ENCODE data around the gene ZNF320.
"Not testable (repeated sequence)": the region's sequence is repeated elsewhere in the genome, so short reads cannot be mapped to it uniquely, and the experiment has no call there.

ZNF320 gene

GRCh38 chr19:52940905-52941304 is 43.5 kb upstream of the ZNF320 start:
- not testable (repeated sequence) for H3K36me3 ChIP-seq (ENCODE audit: control insufficient read depth in 1 of 2, insufficient read depth in 2 of 2, low read length in 2 of 2); H3K27ac ChIP-seq (ENCODE audit: low read length); H3K9me3 ChIP-seq (ENCODE audit: control insufficient read depth in 1 of 2, low read length in 2 of 2); H3K4me3 ChIP-seq (ENCODE audit: low read depth in 1 of 2, low read length in 2 of 2); H3K4me1 ChIP-seq (ENCODE audit: control insufficient read depth in 1 of 2, insufficient read depth in 2 of 2, low read length in 2 of 2); H3K27me3 ChIP-seq (ENCODE audit: low read depth, low read length)

DNA sequence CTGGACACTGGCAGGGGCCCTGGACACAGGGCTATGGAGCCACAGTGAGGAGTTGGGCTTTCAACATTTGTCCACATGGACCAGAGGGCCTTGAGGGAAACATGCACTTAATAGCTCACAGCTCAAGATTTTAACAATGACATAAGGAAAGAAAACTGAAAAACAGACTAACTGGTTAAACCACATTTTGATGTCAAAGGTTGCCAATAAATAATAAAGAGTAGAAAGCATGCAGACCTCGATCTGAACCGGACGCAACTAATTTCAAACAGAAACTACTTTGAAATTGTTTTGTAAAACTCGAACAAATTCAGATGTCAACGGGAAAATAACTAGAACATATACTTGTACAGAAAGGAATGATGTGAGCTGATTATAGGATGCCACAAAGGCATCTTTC is 41.3 kb upstream of the ZNF320 start:
- H3K27ac ChIP-seq (ENCODE audit: low read length) = no peak overlapping the region
- H3K4me1 ChIP-seq (ENCODE audit: control insufficient read depth in 1 of 2, insufficient read depth in 2 of 2, low read length in 2 of 2) = peaks cover 0 to 8% of the 10 kb centered on the region in 2 donors
- no peaks in the 10 kb centered on the region for H3K36me3 ChIP-seq (ENCODE audit: control insufficient read depth in 1 of 2, insufficient read depth in 2 of 2, low read length in 2 of 2)
- no peaks in the 10 kb centered on the region for H3K27me3 ChIP-seq (ENCODE audit: low read depth, low read length)
- H3K9me3 ChIP-seq (ENCODE audit: control insufficient read depth in 1 of 2, low read length in 2 of 2) = no peaks in the 10 kb centered on the region
- no peak overlapping the region for H3K4me3 ChIP-seq (ENCODE audit: low read depth in 1 of 2, low read length in 2 of 2)

DNA sequence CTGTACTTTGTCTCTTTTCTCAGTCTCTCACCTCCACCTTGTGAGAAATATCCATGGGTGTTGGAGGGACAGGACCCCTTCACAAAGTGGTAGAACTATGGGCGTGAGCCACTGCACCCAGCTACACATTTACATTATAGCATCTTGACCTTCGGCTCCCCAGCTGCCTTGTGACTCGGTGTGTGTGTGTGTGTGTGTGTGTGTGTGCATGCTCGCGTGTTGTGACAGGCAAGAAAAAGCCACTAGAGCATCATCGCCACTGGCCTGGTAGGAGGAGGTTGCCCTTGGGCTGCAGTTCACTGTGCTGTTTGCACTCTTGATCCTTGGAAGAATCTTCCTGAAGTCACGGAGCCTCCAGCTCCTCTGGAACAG is 39.5 kb upstream of the ZNF320 start:
- H3K27ac ChIP-seq (ENCODE audit: low read length) = no peak overlapping the region
- H3K4me3 ChIP-seq (ENCODE audit: low read depth in 1 of 2, low read length in 2 of 2) = no peak overlapping the region
- no peaks in the 10 kb centered on the region for H3K27me3 ChIP-seq (ENCODE audit: low read depth, low read length)
- peaks cover 0 to 6% of the 10 kb centered on the region in 2 donors for H3K4me1 ChIP-seq (ENCODE audit: control insufficient read depth in 1 of 2, insufficient read depth in 2 of 2, low read length in 2 of 2)
- H3K9me3 ChIP-seq (ENCODE audit: control insufficient read depth in 1 of 2, low read length in 2 of 2) = no peaks in the 10 kb centered on the region
- H3K36me3 ChIP-seq (ENCODE audit: control insufficient read depth in 1 of 2, insufficient read depth in 2 of 2, low read length in 2 of 2) = no peaks in the 10 kb centered on the region

DNA sequence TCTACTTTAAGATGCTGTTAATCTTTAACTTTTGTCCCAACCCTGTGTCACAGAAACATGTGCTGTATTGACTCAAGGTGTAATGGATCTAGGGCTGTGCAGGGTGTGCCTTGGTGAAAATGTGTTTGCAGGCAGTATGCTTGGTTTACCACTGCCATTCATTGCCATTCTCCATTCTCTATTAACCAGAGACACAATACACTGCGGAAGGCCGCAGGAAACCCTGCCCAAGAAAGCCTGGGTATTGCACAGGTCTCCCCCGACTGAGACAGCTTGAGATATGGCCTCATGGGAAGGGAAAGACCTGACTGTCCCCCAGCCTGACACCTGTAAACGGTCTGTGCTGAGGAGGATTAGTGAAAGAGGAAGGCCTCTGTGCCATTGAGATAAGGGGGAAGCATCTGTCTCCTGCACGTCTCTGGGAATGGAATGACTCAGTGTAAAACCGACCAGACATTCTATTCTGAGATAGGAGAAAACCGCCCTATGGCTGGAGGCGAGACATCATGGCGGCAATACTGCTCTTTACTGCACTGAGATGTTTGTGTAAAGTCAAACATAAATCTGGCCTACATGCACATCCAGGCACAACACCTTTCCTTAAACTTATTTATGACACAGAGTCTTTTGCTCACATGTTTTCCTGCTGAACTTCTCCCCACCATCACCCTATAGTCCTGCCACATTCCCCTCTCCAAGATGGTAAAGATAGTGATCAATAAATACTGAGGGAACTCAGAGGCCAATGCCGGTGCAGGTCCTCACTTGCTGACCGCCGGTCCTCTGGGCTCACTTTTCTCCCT is 38.9 kb upstream of the ZNF320 start:
- Histone ChIP-seq H3K4me3 (ENCODE audit: low read depth in 1 of 2, low read length in 2 of 2) (no peak overlapping the region), H3K27ac (ENCODE audit: low read length) (no peak overlapping the region), H3K27me3 (ENCODE audit: low read depth, low read length) (no peaks in the 10 kb centered on the region), H3K9me3 (ENCODE audit: control insufficient read depth in 1 of 2, low read length in 2 of 2) (no peaks in the 10 kb centered on the region), H3K36me3 (ENCODE audit: control insufficient read depth in 1 of 2, insufficient read depth in 2 of 2, low read length in 2 of 2) (no peaks in the 10 kb centered on the region), H3K4me1 (ENCODE audit: control insufficient read depth in 1 of 2, insufficient read depth in 2 of 2, low read length in 2 of 2) (peaks cover 0 to under 1% of the 10 kb centered on the region in 2 donors)

- no peaks in the 10 kb centered on the region for H3K27me3 ChIP-seq (ENCODE audit: low read depth, low read length)
- no peak overlapping the region for H3K4me3 ChIP-seq (ENCODE audit: low read depth in 1 of 2, low read length in 2 of 2)
- H3K4me1 ChIP-seq (ENCODE audit: control insufficient read depth in 1 of 2, insufficient read depth in 2 of 2, low read length in 2 of 2) = no peaks in the 10 kb centered on the region
- no peak overlapping the region for H3K27ac ChIP-seq (ENCODE audit: low read length)
- no peaks in the 10 kb centered on the region for H3K36me3 ChIP-seq (ENCODE audit: control insufficient read depth in 1 of 2, insufficient read depth in 2 of 2, low read length in 2 of 2)
- no peaks in the 10 kb centered on the region for H3K9me3 ChIP-seq (ENCODE audit: control insufficient read depth in 1 of 2, low read length in 2 of 2)
Observed at GRCh38 chr19:52935434-52935833, 38.0 kb upstream of the ZNF320 start.

GRCh38 chr19:52924641-52925040 is 27.2 kb upstream of the ZNF320 start:
- not testable (repeated sequence) for H3K27me3 ChIP-seq (ENCODE audit: low read depth, low read length); H3K36me3 ChIP-seq (ENCODE audit: control insufficient read depth in 1 of 2, insufficient read depth in 2 of 2, low read length in 2 of 2); H3K4me3 ChIP-seq (ENCODE audit: low read depth in 1 of 2, low read length in 2 of 2); H3K9me3 ChIP-seq (ENCODE audit: control insufficient read depth in 1 of 2, low read length in 2 of 2); H3K27ac ChIP-seq (ENCODE audit: low read length)
- peaks cover 4 to 14% of the 10 kb centered on the region in 2 donors for H3K4me1 ChIP-seq (ENCODE audit: control insufficient read depth in 1 of 2, insufficient read depth in 2 of 2, low read length in 2 of 2)

- Histone ChIP-seq H3K27me3 (ENCODE audit: low read depth, low read length) (no peaks in the 10 kb centered on the region), H3K4me1 (ENCODE audit: control insufficient read depth in 1 of 2, insufficient read depth in 2 of 2, low read length in 2 of 2) (peaks cover 4 to 14% of the 10 kb centered on the region in 2 donors), H3K27ac (ENCODE audit: low read length) (no peak overlapping the region), H3K4me3 (ENCODE audit: low read depth in 1 of 2, low read length in 2 of 2) (peak overlapping the region; percentile 78 to 87), H3K9me3 (ENCODE audit: control insufficient read depth in 1 of 2, low read length in 2 of 2) (no peaks in the 10 kb centered on the region), H3K36me3 (ENCODE audit: control insufficient read depth in 1 of 2, insufficient read depth in 2 of 2, low read length in 2 of 2) (peaks cover 0 to 4% of the 10 kb centered on the region in 2 donors)
Observed at GRCh38 chr19:52923778-52924593, 26.6 kb upstream of the ZNF320 start.

GRCh38 chr19:52922841-52923777 is 25.7 kb upstream of the ZNF320 start, which contains the start of gene ZNF888:
ZNF888 (minus strand) TSS chr19:52923428; CDS start chr19:52917873, 5,555 bp downstream.
- H3K9me3 ChIP-seq (ENCODE audit: control insufficient read depth in 1 of 2, low read length in 2 of 2) = no peaks in the 10 kb centered on the region
- no peaks in the 10 kb centered on the region for H3K27me3 ChIP-seq (ENCODE audit: low read depth, low read length)
- H3K4me3 ChIP-seq (ENCODE audit: low read depth in 1 of 2, low read length in 2 of 2) = peak within 1 kb of the TSS; percentile 78 to 87
- H3K36me3 ChIP-seq (ENCODE audit: control insufficient read depth in 1 of 2, insufficient read depth in 2 of 2, low read length in 2 of 2) = no peaks in the 10 kb centered on the region
- peak within 1 kb of the TSS; percentile 94 for H3K27ac ChIP-seq (ENCODE audit: low read length)
- peaks cover 4 to 14% of the 10 kb centered on the region in 2 donors for H3K4me1 ChIP-seq (ENCODE audit: control insufficient read depth in 1 of 2, insufficient read depth in 2 of 2, low read length in 2 of 2)

GRCh38 chr19:52917531-52917930 is 20.1 kb upstream of the ZNF320 start:
- Histone ChIP-seq H3K4me3 (ENCODE audit: low read depth in 1 of 2, low read length in 2 of 2) (no peak overlapping the region), H3K27ac (ENCODE audit: low read length) (no peak overlapping the region), H3K9me3 (ENCODE audit: control insufficient read depth in 1 of 2, low read length in 2 of 2) (no peaks in the 10 kb centered on the region), H3K36me3 (ENCODE audit: control insufficient read depth in 1 of 2, insufficient read depth in 2 of 2, low read length in 2 of 2) (peaks cover 6 to 18% of the 10 kb centered on the region in 2 donors), H3K27me3 (ENCODE audit: low read depth, low read length) (no peaks in the 10 kb centered on the region), H3K4me1 (ENCODE audit: control insufficient read depth in 1 of 2, insufficient read depth in 2 of 2, low read length in 2 of 2) (peaks cover 3% of the 10 kb centered on the region in 2 donors)

DNA sequence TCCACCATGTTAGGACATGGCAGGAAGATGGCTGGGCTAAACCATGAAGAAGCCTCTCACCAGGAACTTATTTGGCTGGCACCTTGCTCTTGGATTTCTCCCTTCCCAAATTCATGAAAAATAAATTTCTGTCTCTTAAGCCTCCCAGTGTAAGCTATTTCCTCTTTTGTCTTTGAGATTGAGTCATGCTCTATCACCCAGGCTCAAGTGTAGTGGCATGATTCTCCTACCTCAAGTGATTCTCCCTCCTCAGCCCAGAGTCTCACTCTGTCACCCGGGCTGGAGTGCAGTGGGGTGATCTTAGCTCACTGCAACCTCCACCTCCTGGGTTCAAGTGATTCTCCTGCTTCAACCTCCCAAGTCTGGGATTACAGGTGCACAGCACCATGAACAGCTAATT is 13.2 kb upstream of the ZNF320 start:
- no peaks in the 10 kb centered on the region for H3K9me3 ChIP-seq (ENCODE audit: control insufficient read depth in 1 of 2, low read length in 2 of 2)
- H3K27me3 ChIP-seq (ENCODE audit: low read depth, low read length) = no peaks in the 10 kb centered on the region
- H3K4me3 ChIP-seq (ENCODE audit: low read depth in 1 of 2, low read length in 2 of 2) = no peak overlapping the region
- peaks cover 11 to 40% of the 10 kb centered on the region in 2 donors for H3K36me3 ChIP-seq (ENCODE audit: control insufficient read depth in 1 of 2, insufficient read depth in 2 of 2, low read length in 2 of 2)
- H3K27ac ChIP-seq (ENCODE audit: low read length) = no peak overlapping the region
- H3K4me1 ChIP-seq (ENCODE audit: control insufficient read depth in 1 of 2, insufficient read depth in 2 of 2, low read length in 2 of 2) = no peaks in the 10 kb centered on the region

Measured in muscle layer of duodenum (tissue), 2 donors.